ENCODE measurements around the gene ATP11A.

DNA sequence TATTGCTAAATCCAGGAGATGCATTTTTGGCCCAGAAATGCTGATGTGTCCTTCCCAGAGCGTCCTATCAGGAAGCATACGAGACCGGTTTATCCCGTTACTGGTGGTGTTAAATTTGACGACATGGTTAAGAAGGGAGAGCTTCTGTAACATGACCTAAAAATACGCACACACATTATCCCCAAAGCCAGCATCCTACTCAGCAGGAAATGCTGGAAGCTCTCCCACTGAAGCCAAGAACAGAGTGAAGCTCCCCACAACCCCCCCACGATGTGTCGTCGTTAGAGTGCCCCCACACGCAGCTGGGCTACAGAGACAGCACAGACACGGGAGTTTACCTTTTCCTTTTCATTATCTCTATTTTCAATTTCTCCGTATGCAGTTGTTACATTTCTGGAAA is 234.1 kb downstream of the ATP11A start:
- TF ChIP-seq GATA2 (IDR thresholded peaks at IDR 0.05; ENCODE audit: low read depth, low read length) = no peak
- TF ChIP-seq GATA3 (IDR thresholded peaks at IDR 0.05; ENCODE audit: low read depth, low read length) = no peak
